HG03060 (cell line): ENCODE results near the gene MGAT4D.
"Not testable (repeated sequence)": the region's sequence is repeated elsewhere in the genome, so short reads cannot be mapped to it uniquely, and the experiment has no call there.

Source experiments
- ATAC-seq: cut with Tn5 transposase; IDR thresholded peaks from one replicate; pipeline ENCODE4 v1.9.1; 2021; ENCODE audit warnings: low read depth, moderate number of reproducible peaks; ENCODE audit not compliant: unreplicated experiment

MGAT4D gene

DNA sequence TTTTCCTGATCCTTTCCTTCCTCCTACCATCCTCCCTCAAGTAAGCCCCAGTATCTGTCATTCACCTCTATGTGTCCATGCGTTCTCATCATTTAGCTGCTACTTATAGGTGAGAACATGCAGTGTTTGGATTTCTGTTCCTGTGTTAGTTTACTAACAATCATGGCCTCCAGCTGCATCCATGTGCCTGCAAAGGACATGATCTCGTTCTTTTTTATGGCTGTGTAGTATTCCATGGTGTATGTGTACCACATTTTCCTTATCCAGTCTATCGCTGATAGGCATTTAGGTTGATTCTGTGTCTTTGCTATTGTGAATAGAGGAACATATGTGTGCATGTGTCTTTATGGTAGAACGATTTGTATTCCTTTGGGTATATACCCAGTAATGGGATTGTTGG lies 53.7 kb downstream of the MGAT4D start:
- ATAC-seq, result not testable (repeated sequence)

GRCh38 chr4:140439644-140440142 lies 58.4 kb downstream of the MGAT4D start:
- ATAC-seq, result no peak

DNA sequence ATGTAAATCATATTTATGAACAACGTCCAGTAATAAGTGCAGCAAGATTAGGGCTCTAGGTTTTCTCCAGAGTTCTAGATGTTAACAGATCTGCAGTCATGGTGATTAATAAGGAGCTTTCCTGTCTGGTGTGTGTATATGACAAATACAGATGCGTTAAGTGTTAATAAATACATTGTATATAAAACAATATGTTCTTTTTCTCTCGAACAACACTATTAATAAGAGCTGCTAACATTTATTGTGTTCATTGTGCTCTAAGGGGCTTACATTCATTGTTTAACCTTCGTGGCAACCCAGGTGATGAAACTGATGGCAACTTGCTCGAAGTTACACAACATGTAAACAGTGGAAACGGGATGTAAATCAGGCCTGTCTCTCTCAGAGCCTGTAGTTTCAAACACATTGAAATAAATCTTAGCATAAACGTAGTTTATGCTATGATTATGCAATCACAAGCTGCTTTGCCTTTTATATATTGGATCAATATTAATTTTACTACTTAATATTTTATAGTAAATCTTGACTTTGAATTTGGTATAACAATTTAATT lies 70.1 kb downstream of the MGAT4D start:
- ATAC-seq, result peak; percentile 33

DNA sequence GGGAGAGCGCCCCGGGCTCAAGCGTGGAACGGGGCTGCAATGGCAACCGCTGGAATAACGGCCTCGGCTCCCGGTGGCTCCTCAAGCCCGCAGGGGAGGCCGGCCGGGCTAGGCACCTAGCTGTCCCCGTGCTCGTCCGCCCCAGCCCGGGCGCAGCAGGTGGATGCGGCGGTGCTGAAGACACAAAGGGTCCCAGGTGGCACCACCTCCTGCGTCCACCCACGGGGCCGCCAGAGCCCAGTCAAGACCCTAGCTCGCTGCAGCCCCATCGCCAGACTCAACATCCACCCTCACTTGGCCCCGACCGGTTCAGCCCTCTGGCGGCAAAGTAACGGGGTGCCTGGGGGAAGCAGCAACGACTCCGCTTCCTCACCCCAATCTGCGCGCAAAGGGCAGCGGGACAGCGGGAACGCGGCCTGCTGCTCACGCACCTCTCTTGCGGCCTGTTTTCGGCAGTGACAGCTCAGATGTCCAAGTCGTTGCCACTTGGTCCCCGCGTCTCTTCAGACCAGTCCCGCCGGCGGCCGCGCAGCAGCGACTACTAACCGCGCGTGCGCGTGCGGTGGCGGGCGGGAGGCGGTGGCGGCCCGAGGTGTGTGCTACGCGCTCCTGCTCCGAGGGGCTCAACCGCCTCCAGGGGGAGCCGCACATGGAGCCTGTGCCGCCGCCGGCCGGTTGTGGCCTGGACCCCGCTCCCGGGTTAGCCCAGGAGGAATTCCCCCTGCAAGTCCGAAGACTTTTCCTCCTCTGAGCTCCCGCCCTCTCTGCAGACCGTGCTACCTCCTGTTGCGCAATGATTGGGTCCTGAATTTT lies 70.8 kb downstream of the MGAT4D start, which contains the start of gene CLGN:
CLGN (minus strand) TSS at position 543 of the 813 bp plus-strand sequence. CDS start 14,570 bp downstream, outside the sequence.
- ATAC-seq, result peak; percentile 70

- no peak for ATAC-seq
These were observed 71.4 kb downstream of the MGAT4D start for GRCh38 chr4:140426610-140427105.

GRCh38 chr4:140423106-140423505 lies 75.0 kb downstream of the MGAT4D start:
- no peak for ATAC-seq

DNA sequence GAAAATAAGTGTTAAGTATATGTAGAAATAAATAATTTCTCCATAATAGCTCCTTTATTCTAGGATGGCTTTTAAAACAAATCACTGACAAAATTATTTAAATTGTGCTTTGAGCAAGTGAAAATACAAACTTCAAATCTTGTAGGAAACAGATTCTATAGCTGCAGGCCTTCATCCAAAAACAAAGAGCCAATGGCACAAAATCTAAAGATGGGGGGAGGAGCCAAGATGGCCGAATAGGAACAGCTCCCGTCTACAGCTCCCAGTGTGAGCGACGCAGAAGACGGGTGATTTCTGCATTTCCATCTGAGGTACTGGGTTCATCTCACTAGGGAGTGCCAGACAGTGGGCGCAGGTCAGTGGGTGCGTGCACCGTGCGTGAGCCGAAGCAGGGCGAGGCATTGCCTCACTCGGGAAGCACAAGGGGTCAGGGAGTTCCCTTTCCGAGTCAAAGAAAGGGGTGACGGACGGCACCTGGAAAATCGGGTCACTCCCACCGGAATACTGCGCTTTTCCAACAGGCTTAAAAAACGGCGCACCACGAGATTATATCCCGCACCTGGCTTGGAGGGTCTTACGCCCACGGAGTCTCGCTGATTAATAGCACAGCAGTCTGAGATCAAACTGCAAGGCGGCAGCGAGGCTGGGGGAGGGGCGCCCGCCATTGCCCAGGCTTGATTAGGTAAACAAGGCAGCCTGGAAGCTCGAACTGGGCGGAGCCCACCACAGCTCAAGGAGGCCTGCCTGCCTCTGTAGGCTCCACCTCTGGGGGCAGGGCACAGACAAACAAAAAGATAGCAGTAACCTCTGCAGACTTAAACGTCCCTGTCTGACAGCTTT lies 84.7 kb downstream of the MGAT4D start:
- not testable (repeated sequence) for ATAC-seq

DNA sequence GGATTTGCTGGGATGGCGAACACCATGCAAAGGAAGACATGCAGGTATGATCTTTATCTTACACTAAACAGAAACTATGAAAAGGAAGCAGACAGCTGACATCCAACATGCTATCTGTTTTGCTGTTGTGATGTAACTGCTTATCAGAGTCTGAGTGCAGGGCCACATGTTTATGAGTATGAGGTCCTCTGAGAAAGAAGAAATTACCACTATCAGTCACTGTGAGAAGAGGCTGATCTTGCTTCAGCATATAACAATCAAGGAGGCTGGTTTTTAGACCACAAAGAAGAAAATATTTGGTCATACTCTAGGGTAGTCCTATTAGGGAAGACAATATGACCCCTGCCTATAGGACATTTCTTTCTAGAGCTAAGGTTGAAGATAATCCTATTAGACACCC lies 89.1 kb downstream of the MGAT4D start:
- no peak for ATAC-seq

DNA sequence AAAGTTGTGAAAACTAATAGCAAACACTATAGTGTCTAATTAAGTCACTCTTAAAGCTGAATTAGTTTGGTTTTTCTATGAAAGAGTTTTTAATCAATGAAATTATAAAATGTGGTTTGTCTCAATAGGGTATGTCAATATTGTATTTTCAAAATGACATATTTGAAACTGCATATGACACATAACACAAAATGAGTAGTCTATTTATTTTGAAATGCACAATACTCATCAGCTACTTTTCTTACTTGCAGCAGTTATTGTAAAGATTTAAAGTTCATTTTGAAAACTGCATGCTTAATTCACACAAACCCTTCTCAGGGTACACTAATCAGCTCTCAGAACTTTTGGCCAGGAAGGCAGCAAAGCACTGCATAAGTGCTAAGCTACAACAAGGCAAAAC lies 91.8 kb downstream of the MGAT4D start:
- ATAC-seq, result no peak

GRCh38 chr4:140400111-140400510 lies 98.0 kb downstream of the MGAT4D start:
- no peak for ATAC-seq

GRCh38 chr4:140395668-140396067 lies 102.4 kb downstream of the MGAT4D start:
- ATAC-seq, result no peak
